Trophoblast cell (in vitro differentiated cells and primary cell): ENCODE data around the gene MBOAT1.
"Not testable (repeated sequence)": the region's sequence is repeated elsewhere in the genome, so short reads cannot be mapped to it uniquely, and the experiment has no call there.

Experiments used
- DNase-seq, 2 donors: peaks; one replicate each; pipeline ENCODE4 v3.0.0-alpha.2; 2016
- H2AFZ ChIP-seq: 2 replicates; pipeline ENCODE4 v1.6.1; 2013; ENCODE audit warnings: low read length, moderate library complexity, mild to moderate bottlenecking; ENCODE audit not compliant: insufficient read depth, poor library complexity
- H2AK5ac ChIP-seq: 2 replicates; pipeline ENCODE4 v1.6.1; 2013; ENCODE audit warnings: mild to moderate bottlenecking, low read length
- H2BK120ac ChIP-seq: 2 replicates; pipeline ENCODE4 v1.6.1; 2013; ENCODE audit warnings: low read length, mild to moderate bottlenecking, moderate library complexity; ENCODE audit not compliant: insufficient read depth, poor library complexity
- H2BK12ac ChIP-seq: 2 replicates; pipeline ENCODE4 v1.6.1; 2013; ENCODE audit warnings: mild to moderate bottlenecking, low read length, moderate library complexity
- H2BK5ac ChIP-seq: 2 replicates; pipeline ENCODE4 v1.6.1; 2013; ENCODE audit warnings: low read length, low read depth, moderate library complexity, mild to moderate bottlenecking; ENCODE audit not compliant: poor library complexity
- H3K14ac ChIP-seq: 2 replicates; pipeline ENCODE4 v1.6.1; 2013; ENCODE audit warnings: mild to moderate bottlenecking, low read length
- H3K18ac ChIP-seq: 2 replicates; pipeline ENCODE4 v1.6.1; 2013; ENCODE audit warnings: mild to moderate bottlenecking, low read length
- H3K23ac ChIP-seq: 2 replicates; pipeline ENCODE4 v1.6.1; 2013; ENCODE audit warnings: low read length
- H3K27ac ChIP-seq: 2 replicates; pipeline ENCODE4 v1.5.1; 2013; ENCODE audit warnings: low read depth, mild to moderate bottlenecking, inconsistent platforms, low read length, moderate library complexity
- H3K27me3 ChIP-seq: 2 replicates; pipeline ENCODE4 v1.6.1; 2013; ENCODE audit warnings: inconsistent platforms, mild to moderate bottlenecking, low read length, moderate library complexity; ENCODE audit not compliant: insufficient read depth
- H3K36me3 ChIP-seq, 2 experiments: 1 replicate in 1 of 2; 2 replicates in 1 of 2; pipeline ENCODE4 v1.6.1; 2013; ENCODE audit warnings: low read length in 2 of 2, mild to moderate bottlenecking in 2 of 2, moderate library complexity in 1 of 2; ENCODE audit not compliant: insufficient read depth in 2 of 2, control insufficient read depth in 1 of 2
- H3K4ac ChIP-seq: 2 replicates; pipeline ENCODE4 v1.6.1; 2013; ENCODE audit warnings: low read depth, mild to moderate bottlenecking, low read length, moderate library complexity
- H3K4me1 ChIP-seq, 2 experiments: 1 replicate in 1 of 2; 2 replicates in 1 of 2; pipeline ENCODE4 v1.6.1; 2013; ENCODE audit warnings: low read length in 2 of 2, mild to moderate bottlenecking in 2 of 2, moderate library complexity in 1 of 2; ENCODE audit not compliant: insufficient read depth in 2 of 2, control insufficient read depth in 1 of 2
- H3K4me2 ChIP-seq: 2 replicates; pipeline ENCODE4 v1.6.1; 2013; ENCODE audit warnings: inconsistent platforms, mild to moderate bottlenecking, low read length, moderate library complexity
- H3K4me3 ChIP-seq: 2 replicates; pipeline ENCODE4 v1.5.1; 2013; ENCODE audit warnings: mild to moderate bottlenecking, low read depth, low read length, inconsistent platforms
- H3K79me1 ChIP-seq: one replicate; pipeline ENCODE4 v1.6.1; 2013; ENCODE audit warnings: low read length
- H3K79me2 ChIP-seq: 2 replicates; pipeline ENCODE4 v1.6.1; 2013; ENCODE audit warnings: low read length, mild to moderate bottlenecking; ENCODE audit not compliant: control insufficient read depth, insufficient read depth, poor library complexity
- H3K9ac ChIP-seq: 2 replicates; pipeline ENCODE4 v1.6.1; 2013; ENCODE audit warnings: mild to moderate bottlenecking, low read length
- H3K9me3 ChIP-seq: 2 replicates; pipeline ENCODE4 v1.6.1; 2013; ENCODE audit warnings: low read depth, mild to moderate bottlenecking, control low read depth, inconsistent platforms, low read length; ENCODE audit not compliant: insufficient read depth
- H4K12ac ChIP-seq: 2 replicates; pipeline ENCODE4 v1.6.1; 2013; ENCODE audit warnings: low read depth, mild to moderate bottlenecking, low read length, moderate library complexity
- H4K8ac ChIP-seq: 2 replicates; pipeline ENCODE4 v1.6.1; 2013; ENCODE audit warnings: low read depth, mild to moderate bottlenecking, low read length, moderate library complexity
- H4K91ac ChIP-seq: one replicate; pipeline ENCODE4 v1.6.1; 2013; ENCODE audit warnings: low read depth, mild to moderate bottlenecking, low read length, moderate library complexity
- WGBS: extraction: QIAGEN DNeasy Blood & Tissue Kit; methylation state at CpG from one replicate; pipeline ENCODE4 v1.1.7; 2013; ENCODE audit warnings: missing lambda C conversion rate; ENCODE audit not compliant: insufficient read length, insufficient coverage; ENCODE audit errors: extremely low coverage; 5-methylcytosine and 5-hydroxymethylcytosine counted together

MBOAT1 gene

GRCh38 chr6:20246125-20246524 is 33.9 kb upstream of the MBOAT1 start:
- H3K9me3 ChIP-seq: no peaks in the 10 kb centered on the region
- H2AFZ ChIP-seq: no peak overlapping the region
- H2AK5ac ChIP-seq: no peak overlapping the region
- H3K27ac ChIP-seq: no peak overlapping the region
- DNase-seq: no peak
- H3K23ac ChIP-seq: no peak overlapping the region
- H3K4me3 ChIP-seq: no peak overlapping the region
- H4K12ac ChIP-seq: no peak overlapping the region
- no peaks in the 10 kb centered on the region for H3K27me3 ChIP-seq
- no peaks in the 10 kb centered on the region for H3K79me1 ChIP-seq
- no peak overlapping the region for H3K4me2 ChIP-seq
- H3K79me2 ChIP-seq: no peaks in the 10 kb centered on the region
- no peak overlapping the region for H3K9ac ChIP-seq
- no peak overlapping the region for H3K4ac ChIP-seq
- no peak overlapping the region for H2BK5ac ChIP-seq
- no CpG with 5 or more reads among the region's 2 CpGs for WGBS
- no peak overlapping the region for H3K18ac ChIP-seq
- no peak overlapping the region for H4K8ac ChIP-seq
- no peak overlapping the region for H2BK120ac ChIP-seq
- no peaks in the 10 kb centered on the region for H3K4me1 ChIP-seq
- H4K91ac ChIP-seq: no peak overlapping the region
- H2BK12ac ChIP-seq: no peak overlapping the region
- no peaks in the 10 kb centered on the region for H3K36me3 ChIP-seq
- H3K14ac ChIP-seq: no peak overlapping the region

GRCh38 chr6:20244807-20245681 is 32.8 kb upstream of the MBOAT1 start:
- WGBS: no CpG with 5 or more reads among the region's 29 CpGs
- not testable (repeated sequence) for H3K14ac ChIP-seq, DNase-seq, H4K8ac ChIP-seq, H3K4me2 ChIP-seq, H2BK12ac ChIP-seq, H3K9ac ChIP-seq, H3K18ac ChIP-seq, H3K4ac ChIP-seq, H3K79me1 ChIP-seq, H3K9me3 ChIP-seq, H4K91ac ChIP-seq, H3K79me2 ChIP-seq, H3K36me3 ChIP-seq, H3K27me3 ChIP-seq, H4K12ac ChIP-seq, H3K4me3 ChIP-seq, H2AFZ ChIP-seq, H2BK5ac ChIP-seq, H2BK120ac ChIP-seq, H3K27ac ChIP-seq, H3K23ac ChIP-seq, H2AK5ac ChIP-seq, H3K4me1 ChIP-seq

GRCh38 chr6:20243288-20243687 is 31.0 kb upstream of the MBOAT1 start:
- no peaks in the 10 kb centered on the region for H3K27me3 ChIP-seq
- no peak overlapping the region for H2AK5ac ChIP-seq
- H2BK120ac ChIP-seq: no peak overlapping the region
- H4K12ac ChIP-seq: no peak overlapping the region
- WGBS: no CpG with 5 or more reads among the region's 1 CpG
- no peak overlapping the region for H3K4ac ChIP-seq
- H3K4me3 ChIP-seq: no peak overlapping the region
- H2AFZ ChIP-seq: no peak overlapping the region
- no peak overlapping the region for H4K91ac ChIP-seq
- H3K18ac ChIP-seq: no peak overlapping the region
- no peak overlapping the region for H3K23ac ChIP-seq
- peaks cover 0 to 2% of the 10 kb centered on the region in 2 experiments for H3K4me1 ChIP-seq
- H3K4me2 ChIP-seq: no peak overlapping the region
- H3K36me3 ChIP-seq: no peaks in the 10 kb centered on the region
- no peak overlapping the region for H3K9ac ChIP-seq
- no peak overlapping the region for H4K8ac ChIP-seq
- H3K9me3 ChIP-seq: no peaks in the 10 kb centered on the region
- peak; percentile 20 to 41 for DNase-seq
- no peaks in the 10 kb centered on the region for H3K79me1 ChIP-seq
- H3K79me2 ChIP-seq: peaks cover 2% of the 10 kb centered on the region
- H3K14ac ChIP-seq: no peak overlapping the region
- H2BK5ac ChIP-seq: no peak overlapping the region
- H3K27ac ChIP-seq: no peak overlapping the region
- H2BK12ac ChIP-seq: no peak overlapping the region

GRCh38 chr6:20242397-20242796 is 30.1 kb upstream of the MBOAT1 start:
- Histone ChIP-seq H2BK12ac (no peak overlapping the region), H3K27me3 (no peaks in the 10 kb centered on the region), H3K9me3 (no peaks in the 10 kb centered on the region), H3K36me3 (no peaks in the 10 kb centered on the region), H3K4ac (no peak overlapping the region), H2BK5ac (no peak overlapping the region), H3K27ac (no peak overlapping the region), H3K9ac (peak overlapping the region; percentile 30), H3K23ac (no peak overlapping the region), H2AFZ (no peak overlapping the region), H3K14ac (no peak overlapping the region), H2BK120ac (no peak overlapping the region), H3K79me2 (peaks cover 2% of the 10 kb centered on the region), H3K4me2 (no peak overlapping the region), H2AK5ac (no peak overlapping the region), H4K8ac (no peak overlapping the region), H4K91ac (no peak overlapping the region), H3K18ac (no peak overlapping the region), H3K4me1 (peaks cover 0 to 6% of the 10 kb centered on the region in 2 experiments), H3K4me3 (no peak overlapping the region), H3K79me1 (no peaks in the 10 kb centered on the region), H4K12ac (no peak overlapping the region)
- no CpG with 5 or more reads among the region's 1 CpG for WGBS
- DNase-seq: no peak
